H1 (cell line): Measurements from ENCODE around the gene ULK3. TPM values are rescaled to one million over a fixed set of nuclear protein-coding genes. Genes with fewer than 3 reads are reported as not detected.

Experiments
- CTCF ChIA-PET: fragments of 300-600 bp; sonication (Branson Sonifier 250); formaldehyde crosslinking; loops from one replicate; lab custom pipeline; 2021; ENCODE audit not compliant: partially characterized antibody; lab: Charles Lee
- POLR2A ChIA-PET: fragments of 300-600 bp; sonication (Branson Sonifier 250); formaldehyde crosslinking; loops from one replicate; lab custom pipeline; 2021; ENCODE audit warnings: inconsistent platforms; ENCODE audit not compliant: partially characterized antibody; lab: Charles Lee
- DNase-seq, 2 experiments: peaks; one replicate each; pipeline versions ENCODE4 v3.0.0 to v3.0.0-alpha.2; 2010 to 2022; ENCODE audit warnings: low spot score in 2 of 2, low read depth in 1 of 2, mixed read lengths in 1 of 2
- FAIRE-seq: peaks from 2 replicates; lab custom pipeline; 2011; peaks lifted over from hg19 to GRCh38; lab: Jason Lieb, UNC
- H2AFZ ChIP-seq: 2 replicates; pipeline ENCODE4 v1.8.1; 2012; ENCODE audit warnings: low read length, inconsistent platforms
- H2AK5ac ChIP-seq: 2 replicates; pipeline ENCODE4 v1.6.1; 2013; ENCODE audit warnings: low read depth, low read length
- H2BK120ac ChIP-seq: replicated peaks from 2 replicates; pipeline ENCODE3; 2013; ENCODE audit warnings: low read depth, low read length, inconsistent platforms
- H2BK12ac ChIP-seq: 2 replicates; pipeline ENCODE4 v1.6.1; 2013; ENCODE audit warnings: low read depth, low read length
- H2BK15ac ChIP-seq: 2 replicates; pipeline ENCODE4 v1.6.1; 2013; ENCODE audit warnings: low read length
- H2BK20ac ChIP-seq: 2 replicates; pipeline ENCODE4 v1.6.1; 2013; ENCODE audit warnings: low read length
- H2BK5ac ChIP-seq: 2 replicates; pipeline ENCODE4 v1.6.1; 2013; ENCODE audit warnings: low read depth, low read length
- H3K14ac ChIP-seq: 2 replicates; pipeline ENCODE4 v1.6.1; 2013; ENCODE audit warnings: inconsistent platforms; ENCODE audit not compliant: insufficient read length
- H3K18ac ChIP-seq: 2 replicates; pipeline ENCODE4 v1.6.1; 2013; ENCODE audit warnings: low read length; ENCODE audit errors: extremely low read depth
- H3K23ac ChIP-seq: 2 replicates; pipeline ENCODE4 v1.6.1; 2013; ENCODE audit warnings: inconsistent platforms; ENCODE audit not compliant: insufficient read length
- H3K23me2 ChIP-seq: 2 replicates; pipeline ENCODE4 v1.6.1; 2013; ENCODE audit warnings: low read depth, low read length
- H3K27ac ChIP-seq: 2 replicates; pipeline ENCODE4 v1.6.1; 2011; ENCODE audit warnings: low read depth, low read length, inconsistent platforms
- H3K27me3 ChIP-seq, 4 experiments: replicated peaks in 1 of 4; 1 replicate in 1 of 4; 2 replicates in 3 of 4; pipeline versions ENCODE4 v1.6.1 to v1.8.1; 2011 to 2013; ENCODE audit warnings: low read length in 3 of 4, mild to moderate bottlenecking in 3 of 4, inconsistent platforms in 2 of 4, mixed read lengths in 2 of 4, moderate library complexity in 1 of 4; ENCODE audit not compliant: control insufficient read depth in 3 of 4, insufficient read depth in 3 of 4; ENCODE audit errors: extremely low read depth in 1 of 4
- H3K36me3 ChIP-seq, 4 experiments: 2 replicates each; pipeline versions ENCODE4 v1.6.1 to v1.8.1; 2011 to 2013; ENCODE audit warnings: mild to moderate bottlenecking in 4 of 4, low read length in 3 of 4, moderate library complexity in 2 of 4, control low read depth in 1 of 4, inconsistent platforms in 1 of 4; ENCODE audit not compliant: insufficient read depth in 4 of 4, control insufficient read depth in 2 of 4
- H3K4ac ChIP-seq: replicated peaks from 2 replicates; pipeline ENCODE3; 2013; ENCODE audit warnings: low read length, low read depth, mixed read lengths, inconsistent platforms; ENCODE audit not compliant: insufficient read length
- H3K4me1 ChIP-seq, 4 experiments: replicated peaks in 1 of 4; 1 replicate in 1 of 4; 2 replicates in 3 of 4; pipeline versions ENCODE4 v1.6.1 to v1.8.1; 2011 to 2013; ENCODE audit warnings: low read length in 3 of 4, inconsistent platforms in 2 of 4, mixed read lengths in 1 of 4; ENCODE audit not compliant: insufficient read depth in 4 of 4, control insufficient read depth in 3 of 4
- H3K4me2 ChIP-seq, 2 experiments: 2 replicates each; pipeline versions ENCODE4 v1.6.1 to v1.8.1; 2011 to 2013; ENCODE audit warnings: low read depth in 2 of 2, low read length in 2 of 2, control low read depth in 1 of 2, inconsistent platforms in 1 of 2, mild to moderate bottlenecking in 1 of 2; ENCODE audit not compliant: insufficient read depth in 1 of 2
- H3K4me3 ChIP-seq, 4 experiments: fragments of 200-600, 300-600 bp in 1 of 4; sonication (generic), shearing (Covaris generic), sonication (Bioruptor Twin) in 1 of 4; 2 replicates each; pipeline versions ENCODE4 v1.5.1 to v1.8.1; 2011 to 2016; ENCODE audit warnings: low read length in 4 of 4, low read depth in 3 of 4, control low read depth in 2 of 4, inconsistent platforms in 2 of 4, mild to moderate bottlenecking in 2 of 4, mixed read lengths in 1 of 4, moderate library complexity in 1 of 4; ENCODE audit not compliant: insufficient read depth in 2 of 4; ENCODE audit errors: extremely low read depth in 1 of 4
- H3K56ac ChIP-seq: replicated peaks from 2 replicates; pipeline ENCODE3; 2013; ENCODE audit warnings: low read depth, mild to moderate bottlenecking, mixed read lengths, low read length, inconsistent platforms; ENCODE audit not compliant: insufficient read length
- H3K79me1 ChIP-seq: 2 replicates; pipeline ENCODE4 v1.6.1; 2013; ENCODE audit warnings: low read depth, low read length, control low read depth
- H3K79me2 ChIP-seq, 2 experiments: 2 replicates each; pipeline versions ENCODE4 v1.6.1 to v1.8.1; 2012 to 2013; ENCODE audit warnings: low read length in 2 of 2, mild to moderate bottlenecking in 2 of 2, inconsistent platforms in 1 of 2; ENCODE audit not compliant: insufficient read depth in 2 of 2, control insufficient read depth in 1 of 2
- H3K9ac ChIP-seq, 4 experiments: replicated peaks in 1 of 4; 1 replicate in 1 of 4; 2 replicates in 3 of 4; pipeline versions ENCODE4 v1.6.1 to v1.8.1; 2011 to 2013; ENCODE audit warnings: low read depth in 3 of 4, low read length in 3 of 4, control low read depth in 2 of 4, mild to moderate bottlenecking in 2 of 4, moderate library complexity in 2 of 4, inconsistent platforms in 1 of 4; ENCODE audit errors: extremely low read depth in 1 of 4
- H3K9me3 ChIP-seq, 2 experiments: 2 replicates each; pipeline versions ENCODE4 v1.6.1 to v1.8.1; 2012 to 2013; ENCODE audit warnings: mild to moderate bottlenecking in 2 of 2, moderate library complexity in 2 of 2, control low read depth in 1 of 2, inconsistent platforms in 1 of 2, low read depth in 1 of 2, low read length in 1 of 2, mixed read lengths in 1 of 2; ENCODE audit not compliant: insufficient read depth in 2 of 2
- H4K20me1 ChIP-seq, 2 experiments: replicated peaks in 1 of 2; 2 replicates each; pipeline versions ENCODE3 to v1.8.1; 2011 to 2013; ENCODE audit warnings: inconsistent platforms in 2 of 2, low read length in 2 of 2, mild to moderate bottlenecking in 1 of 2; ENCODE audit not compliant: insufficient read depth in 2 of 2, control insufficient read depth in 1 of 2
- H4K5ac ChIP-seq: 2 replicates; pipeline ENCODE4 v1.6.1; 2013; ENCODE audit warnings: low read length, low read depth, mixed read lengths, inconsistent platforms; ENCODE audit not compliant: insufficient read length
- H4K8ac ChIP-seq: 2 replicates; pipeline ENCODE4 v1.8.0; 2013; ENCODE audit warnings: mild to moderate bottlenecking, moderate library complexity, low read length, inconsistent platforms; ENCODE audit not compliant: insufficient read depth; ENCODE audit errors: extremely low read depth
- H4K91ac ChIP-seq: replicated peaks from 2 replicates; pipeline ENCODE3; 2013; ENCODE audit warnings: low read length, mixed read lengths, inconsistent platforms; ENCODE audit not compliant: insufficient read length
- ATF2 ChIP-seq: IDR thresholded peaks from 2 replicates; pipeline ENCODE4 v1.6.1; 2012; ENCODE audit warnings: low read length, inconsistent platforms
- ATF3 ChIP-seq: IDR thresholded peaks from 2 replicates; pipeline ENCODE4 v1.6.1; 2011; ENCODE audit warnings: low read depth, mild to moderate bottlenecking, low read length; ENCODE audit not compliant: insufficient read depth
- HDAC6 ChIP-seq: IDR thresholded peaks from one replicate; pipeline ENCODE4 v1.7.1; 2012; ENCODE audit warnings: low read depth, mild to moderate bottlenecking, inconsistent platforms, low read length, moderate library complexity
- SIRT6 ChIP-seq: IDR thresholded peaks from one replicate; pipeline ENCODE4 v1.7.1; 2012; ENCODE audit warnings: low read length, inconsistent platforms
- WGBS, 2 experiments: shearing (Covaris generic) in 1 of 2; methylation state at CpG; one replicate each; pipeline versions ENCODE4 v1.1.6 to v1.1.7; 2013 to 2015; ENCODE audit warnings: low lambda C conversion rate in 2 of 2, mixed read lengths in 2 of 2, inconsistent platforms in 1 of 2, low coverage in 1 of 2, missing lambda C conversion rate in 1 of 2; ENCODE audit not compliant: insufficient replicate concordance in 2 of 2, insufficient coverage in 1 of 2, insufficient read length in 1 of 2; ENCODE audit errors: extremely low coverage in 1 of 2, missing lambda C conversion rate in 1 of 2; 5-methylcytosine and 5-hydroxymethylcytosine counted together
- polyA plus RNA-seq, 7 experiments: library from polyadenylated mRNA; depleted of rRNA in 3 of 7; stranded (reverse) in 5 of 7; unstranded in 2 of 7; fragments of >200 nt in 5 of 7; fragments of 200-250 nt in 2 of 7; gene quantifications; 1 replicate in 5 of 7; 2 replicates in 1 of 7; 4 replicates in 1 of 7; pipeline versions ENCODE4 v1.2.1 to v1.2.3, GENCODE V29; 2011 to 2013; ENCODE audit warnings: missing spikeins in 2 of 7, mixed read lengths in 2 of 7
- total RNA-seq: library from RNA; stranded (reverse); fragmentation: NEBNext Ultra II Directional; extraction: Animal tissue kit (Norgen Biotek cat#: 25700); gene quantifications from 2 replicates; pipeline ENCODE4 v1.2.1, GENCODE V29; 2021

The ULK3 gene
- total and polyA plus RNA-seq, 2 of the 8 experiments (the other 6 are each of a cell fraction or from before 2014, with no cell fraction given), result 27.1 to 34.4 TPM

GRCh38 chr15:74836846-74837245, 6.1 kb downstream of the ULK3 start:
- Histone ChIP-seq H3K56ac (no peak overlapping the region), H3K4me2 (no peak overlapping the region), H3K4me1 (peaks cover 0 to 5% (median 2%) of the 10 kb centered on the region in 4 experiments; a peak in 5 of 7 replicates), H2BK12ac (no peak overlapping the region), H4K20me1 (peaks cover 2% of the 10 kb centered on the region in 2 experiments), H3K79me2 (no peaks in the 10 kb centered on the region), H2BK5ac (no peak overlapping the region), H2AK5ac (no peak overlapping the region), H3K27me3 (no peaks in the 10 kb centered on the region), H3K27ac (no peak overlapping the region), H4K5ac (no peak overlapping the region), H3K9me3 (no peaks in the 10 kb centered on the region), H3K18ac (no peak overlapping the region), H2AFZ (no peak overlapping the region)
- CTCF ChIA-PET, result interaction anchor here (0.9 to 6.6 kb wide), 23 partner anchors 8 to 205 kb away, joined by 3 to 52 read pairs (median 4); partner anchors contain the start of gene CPLX3
- no peak for TF ChIP-seq SIRT6
- TF ChIP-seq ATF3, result no peak
- TF ChIP-seq ATF2, result no peak
- TF ChIP-seq HDAC6, result no peak
- TF ChIP-seq, all 59 proteins: peak for 0
- Histone ChIP-seq H3K36me3 (peaks cover 0 to 5% (median 2%) of the 10 kb centered on the region in 4 experiments; a peak in 3 of 8 replicates), H3K4ac (no peak overlapping the region), H3K23ac (no peak overlapping the region), H3K14ac (no peak overlapping the region), H3K23me2 (no peaks in the 10 kb centered on the region), H3K4me3 (no peak overlapping the region), H2BK120ac (no peak overlapping the region), H4K8ac (no peak overlapping the region), H2BK20ac (no peak overlapping the region), H4K91ac (no peak overlapping the region), H3K79me1 (0 out of 2 replicates have a peak, but pooled peaks cover 2% of the 10 kb centered on the region), H3K9ac (no peak overlapping the region), H2BK15ac (no peak overlapping the region)
- WGBS, 2 experiments, result 83% methylated on average over 7 of the region's 7 CpGs; no CpG with 5 or more reads in 1 of the 2 experiments
- DNase-seq (no peak), FAIRE-seq (no peak)
- POLR2A ChIA-PET, result interaction anchor here (0.8 to 1.6 kb wide), 4 partner anchors 9 to 74 kb away, joined by 3 to 5 read pairs (median 3); no protein-coding TSS in a partner anchor
